ENCODE data around the gene PRMT1. TPM values are rescaled to one million over a fixed set of nuclear protein-coding genes. Genes with fewer than 3 reads are reported as not detected.

Gene PRMT1
- total and polyA plus RNA-seq, 2 donors (not counting 1 experiment from before 2014, with no cell fraction given), result 184 to 298 TPM

- H3K9me3 ChIP-seq (ENCODE audit: control insufficient read depth, insufficient read depth, low read depth, low read length), result no peaks in the 10 kb centered on the region
- H4K20me1 ChIP-seq (ENCODE audit: control insufficient read depth, extremely low read depth, insufficient read depth, low read length), result no peaks in the 10 kb centered on the region
- no peaks in the 10 kb centered on the region for H3K4me1 ChIP-seq (ENCODE audit: control insufficient read depth, extremely low read depth, insufficient read depth, low read length)
- no peak for TF ChIP-seq EZH2 (IDR thresholded peaks at IDR 0.05; ENCODE audit: low read length, missing control alignments)
- no peak for TF ChIP-seq CTCF (conservative IDR thresholded peaks at IDR 0.05 in 1 of 2, IDR thresholded peaks at IDR 0.05 in 1 of 2; ENCODE audit: low read depth in 1 of 2, low read length in 2 of 2)
- H3K36me3 ChIP-seq (ENCODE audit: control insufficient read depth, insufficient read depth, low read length), result no peaks in the 10 kb centered on the region
- no peak overlapping the region for H3K27ac ChIP-seq (ENCODE audit: insufficient read depth, low read length)
- no peak overlapping the region for H3K4me3 ChIP-seq (replicated peaks in 1 of 4; ENCODE audit: control extremely low read depth in 1 of 4, insufficient read depth in 1 of 4, low read depth in 3 of 4, low read length in 4 of 4)
- no peaks in the 10 kb centered on the region for H3K79me2 ChIP-seq (ENCODE audit: control insufficient read depth, insufficient read depth, low read length)
- no peak overlapping the region for H2AFZ ChIP-seq (ENCODE audit: low read length)
- no peak for DNase-seq (ENCODE audit: low read depth in 2 of 2)
- H3K27me3 ChIP-seq (ENCODE audit: control insufficient read depth, insufficient read depth, low read length), result no peaks in the 10 kb centered on the region
- H3K9ac ChIP-seq (ENCODE audit: insufficient read depth, low read length), result no peak overlapping the region
- H3K4me2 ChIP-seq (ENCODE audit: extremely low read depth, insufficient read depth, low read length), result no peak overlapping the region
Measured at GRCh38 chr19:49701271-49701786, 24.3 kb downstream of the PRMT1 start.

GRCh38 chr19:49704888-49705642, 28.0 kb downstream of the PRMT1 start:
- DNase-seq (ENCODE audit: low read depth in 2 of 2), result no peak
- no peak overlapping the region for H3K9ac ChIP-seq (ENCODE audit: insufficient read depth, low read length)
- no peak overlapping the region for H3K27ac ChIP-seq (ENCODE audit: insufficient read depth, low read length)
- no peak overlapping the region for H3K4me2 ChIP-seq (ENCODE audit: extremely low read depth, insufficient read depth, low read length)
- H3K27me3 ChIP-seq (ENCODE audit: control insufficient read depth, insufficient read depth, low read length), result no peaks in the 10 kb centered on the region
- H4K20me1 ChIP-seq (ENCODE audit: control insufficient read depth, extremely low read depth, insufficient read depth, low read length), result no peaks in the 10 kb centered on the region
- no peaks in the 10 kb centered on the region for H3K79me2 ChIP-seq (ENCODE audit: control insufficient read depth, insufficient read depth, low read length)
- H3K4me1 ChIP-seq (ENCODE audit: control insufficient read depth, extremely low read depth, insufficient read depth, low read length), result no peaks in the 10 kb centered on the region
- no peaks in the 10 kb centered on the region for H3K36me3 ChIP-seq (ENCODE audit: control insufficient read depth, insufficient read depth, low read length)
- TF ChIP-seq EZH2 (IDR thresholded peaks at IDR 0.05; ENCODE audit: low read length, missing control alignments), result no peak
- no peak for TF ChIP-seq CTCF (conservative IDR thresholded peaks at IDR 0.05 in 1 of 2, IDR thresholded peaks at IDR 0.05 in 1 of 2; ENCODE audit: low read depth in 1 of 2, low read length in 2 of 2)
- no peak overlapping the region for H2AFZ ChIP-seq (ENCODE audit: low read length)
- no peak overlapping the region for H3K4me3 ChIP-seq (replicated peaks in 1 of 4; ENCODE audit: control extremely low read depth in 1 of 4, insufficient read depth in 1 of 4, low read depth in 3 of 4, low read length in 4 of 4)
- no peaks in the 10 kb centered on the region for H3K9me3 ChIP-seq (ENCODE audit: control insufficient read depth, insufficient read depth, low read depth, low read length)

GRCh38 chr19:49705919-49706318, 28.8 kb downstream of the PRMT1 start:
- Histone ChIP-seq H3K79me2 (ENCODE audit: control insufficient read depth, insufficient read depth, low read length) (no peaks in the 10 kb centered on the region), H3K36me3 (ENCODE audit: control insufficient read depth, insufficient read depth, low read length) (no peaks in the 10 kb centered on the region), H3K9me3 (ENCODE audit: control insufficient read depth, insufficient read depth, low read depth, low read length) (no peaks in the 10 kb centered on the region), H2AFZ (ENCODE audit: low read length) (no peak overlapping the region), H3K4me3 (replicated peaks in 1 of 4; ENCODE audit: control extremely low read depth in 1 of 4, insufficient read depth in 1 of 4, low read depth in 3 of 4, low read length in 4 of 4) (no peak overlapping the region), H3K9ac (ENCODE audit: insufficient read depth, low read length) (no peak overlapping the region), H3K27me3 (ENCODE audit: control insufficient read depth, insufficient read depth, low read length) (no peaks in the 10 kb centered on the region), H3K27ac (ENCODE audit: insufficient read depth, low read length) (no peak overlapping the region), H3K4me1 (ENCODE audit: control insufficient read depth, extremely low read depth, insufficient read depth, low read length) (peaks cover 4% of the 10 kb centered on the region), H4K20me1 (ENCODE audit: control insufficient read depth, extremely low read depth, insufficient read depth, low read length) (no peaks in the 10 kb centered on the region), H3K4me2 (ENCODE audit: extremely low read depth, insufficient read depth, low read length) (no peak overlapping the region)
- TF ChIP-seq CTCF (conservative IDR thresholded peaks at IDR 0.05 in 1 of 2, IDR thresholded peaks at IDR 0.05 in 1 of 2; ENCODE audit: low read depth in 1 of 2, low read length in 2 of 2), result no peak
- TF ChIP-seq EZH2 (IDR thresholded peaks at IDR 0.05; ENCODE audit: low read length, missing control alignments), result no peak
- no peak for DNase-seq (ENCODE audit: low read depth in 2 of 2)

Data from fibroblast of lung (primary cell).